ENCODE data around the gene CDC42BPB. TPM values are rescaled to one million over a fixed set of nuclear protein-coding genes. Genes with fewer than 3 reads are reported as not detected.

Gene CDC42BPB
- total RNA-seq, 3 donors from 2014 or later (not counting 1 experiment from before 2014, with no cell fraction given): 0.86 to 2.3 (median 2.0) TPM

DNA sequence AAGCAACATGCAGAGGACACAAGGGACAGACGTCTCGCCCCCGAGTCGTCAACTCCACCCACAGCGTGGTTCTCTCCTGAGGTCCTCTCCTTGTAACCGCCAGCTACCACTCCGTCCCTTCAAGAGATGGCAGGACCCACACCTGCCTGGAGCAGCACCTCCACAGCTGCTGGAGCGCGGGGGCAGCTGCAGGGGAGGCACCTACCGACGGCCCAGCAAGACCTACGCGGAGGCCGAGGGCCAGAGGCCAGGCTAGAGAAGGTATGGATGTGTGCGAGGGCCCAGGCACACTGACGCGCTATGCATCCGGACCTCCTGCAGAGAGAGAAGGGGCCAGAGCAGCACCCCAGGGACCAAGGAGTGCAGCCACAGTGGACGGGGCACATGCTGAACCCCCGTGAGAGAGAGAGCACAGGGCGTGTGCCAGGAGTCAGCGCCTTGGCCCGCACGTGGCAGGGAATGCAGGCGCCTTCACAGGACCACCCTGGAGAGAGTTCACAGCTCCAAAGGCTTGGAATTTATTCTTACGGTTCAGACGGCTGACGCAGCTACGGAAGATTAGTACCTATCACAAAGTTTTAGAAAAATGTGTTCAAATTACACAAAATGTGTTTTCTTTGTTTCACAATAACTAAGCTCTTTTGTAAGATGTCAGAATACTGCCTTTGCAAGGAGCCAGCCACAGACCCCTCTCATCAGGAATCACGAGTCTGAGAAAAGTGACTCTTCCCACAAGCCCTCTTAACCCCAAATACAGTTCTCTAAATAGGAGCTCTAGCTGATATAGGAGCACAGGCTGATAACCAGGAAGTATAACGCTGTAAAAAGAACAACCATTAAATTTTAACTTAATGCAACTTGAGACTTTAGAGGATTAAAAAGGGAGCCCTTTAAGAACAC is 36.8 kb downstream of the CDC42BPB start:
- no peaks in the 10 kb centered on the region for H3K36me3 Mint-ChIP-seq
- no peaks in the 10 kb centered on the region for H3K9me3 ChIP-seq (ENCODE audit: control insufficient read depth, insufficient read depth, low read length)
- TF ChIP-seq CTCF (IDR thresholded peaks at IDR 0.05): no peak
- H3K9me3 Mint-ChIP-seq: no peaks in the 10 kb centered on the region
- H3K4me3 Mint-ChIP-seq: no peak overlapping the region
- peaks cover 25 to 48% of the 10 kb centered on the region in 2 donors for H3K27me3 Mint-ChIP-seq (ENCODE audit: low read depth in 2 of 2)
- no peaks in the 10 kb centered on the region for H3K36me3 ChIP-seq (ENCODE audit: control insufficient read depth, insufficient read depth, low read length)
- H3K4me3 ChIP-seq (ENCODE audit: low read length): no peak overlapping the region
- no peaks in the 10 kb centered on the region for H3K27me3 ChIP-seq (ENCODE audit: control insufficient read depth, insufficient read depth, low read length)
- peaks cover 21% of the 10 kb centered on the region for H3K4me1 ChIP-seq (ENCODE audit: control insufficient read depth, insufficient read depth, low read length)
- DNase-seq (no peak), ATAC-seq (no peak)
- H3K27ac Mint-ChIP-seq: no peak overlapping the region
- intact Hi-C loops (cut with micrococcal nuclease): no loop called here
- H3K4me1 Mint-ChIP-seq: no peaks in the 10 kb centered on the region
- WGBS (ENCODE audit: insufficient coverage): 94% methylated on average over 31 of the region's 31 CpGs
- H3K27ac ChIP-seq (ENCODE audit: low read length): no peak overlapping the region

DNA sequence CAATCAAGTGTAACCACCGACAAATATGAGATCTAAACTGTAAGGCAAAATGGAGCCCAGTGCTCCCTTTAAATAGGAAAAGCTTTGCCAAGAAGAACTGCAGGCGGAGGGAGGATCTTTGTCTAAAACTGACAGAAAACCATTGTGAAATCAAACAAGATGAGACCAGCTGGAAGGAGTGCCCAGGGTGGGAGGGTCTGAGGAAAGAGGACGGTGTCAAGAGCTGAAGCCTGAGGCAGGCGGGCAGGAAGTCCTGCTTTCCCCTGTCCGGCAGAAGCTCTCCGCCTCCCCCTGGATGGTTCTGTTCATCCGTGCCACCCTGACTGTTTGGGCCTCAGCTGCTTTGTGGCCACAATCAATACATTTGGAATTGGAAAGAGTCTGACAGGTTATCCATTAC is 37.5 kb downstream of the CDC42BPB start:
- no peaks in the 10 kb centered on the region for H3K9me3 ChIP-seq (ENCODE audit: control insufficient read depth, insufficient read depth, low read length)
- H3K4me1 Mint-ChIP-seq: peaks cover 0 to 2% of the 10 kb centered on the region in 2 donors
- peaks cover 21% of the 10 kb centered on the region for H3K4me1 ChIP-seq (ENCODE audit: control insufficient read depth, insufficient read depth, low read length)
- intact Hi-C loops (cut with micrococcal nuclease): no loop called here
- no peak overlapping the region for H3K27ac ChIP-seq (ENCODE audit: low read length)
- peaks cover 27 to 41% of the 10 kb centered on the region in 2 donors for H3K27me3 Mint-ChIP-seq (ENCODE audit: low read depth in 2 of 2)
- no peaks in the 10 kb centered on the region for H3K36me3 ChIP-seq (ENCODE audit: control insufficient read depth, insufficient read depth, low read length)
- no peaks in the 10 kb centered on the region for H3K27me3 ChIP-seq (ENCODE audit: control insufficient read depth, insufficient read depth, low read length)
- no peak overlapping the region for H3K4me3 Mint-ChIP-seq
- ATAC-seq: no peak
- no peak for DNase-seq
- H3K27ac Mint-ChIP-seq: no peak overlapping the region
- 81% methylated on average over 7 of the region's 7 CpGs for WGBS (ENCODE audit: insufficient coverage)
- H3K36me3 Mint-ChIP-seq: no peaks in the 10 kb centered on the region
- no peak for TF ChIP-seq CTCF (IDR thresholded peaks at IDR 0.05)
- no peak overlapping the region for H3K4me3 ChIP-seq (ENCODE audit: low read length)
- H3K9me3 Mint-ChIP-seq: no peaks in the 10 kb centered on the region

- H3K9me3 ChIP-seq (ENCODE audit: control insufficient read depth, insufficient read depth, low read length): no peaks in the 10 kb centered on the region
- intact Hi-C loops (cut with micrococcal nuclease): no loop called here
- no peak for TF ChIP-seq CTCF (IDR thresholded peaks at IDR 0.05)
- no peak for DNase-seq
- Mint-ChIP-seq H3K9me3 (no peaks in the 10 kb centered on the region), H3K4me3 (no peak overlapping the region), H3K36me3 (no peaks in the 10 kb centered on the region), H3K4me1 (peaks cover 0 to 7% of the 10 kb centered on the region in 2 donors), H3K27me3 (ENCODE audit: low read depth in 2 of 2) (peaks cover 23 to 35% of the 10 kb centered on the region in 2 donors), H3K27ac (no peak overlapping the region)
- ATAC-seq: no peak
- 90% methylated on average over 11 of the region's 11 CpGs for WGBS (ENCODE audit: insufficient coverage)
- peaks cover 21% of the 10 kb centered on the region for H3K4me1 ChIP-seq (ENCODE audit: control insufficient read depth, insufficient read depth, low read length)
- no peak overlapping the region for H3K27ac ChIP-seq (ENCODE audit: low read length)
- H3K4me3 ChIP-seq (ENCODE audit: low read length): no peak overlapping the region
- no peaks in the 10 kb centered on the region for H3K36me3 ChIP-seq (ENCODE audit: control insufficient read depth, insufficient read depth, low read length)
- no peaks in the 10 kb centered on the region for H3K27me3 ChIP-seq (ENCODE audit: control insufficient read depth, insufficient read depth, low read length)
These were observed 38.1 kb downstream of the CDC42BPB start for GRCh38 chr14:103019236-103019635.
